ENCODE results near the gene DIP2C. TPM values are rescaled to one million over a fixed set of nuclear protein-coding genes. Genes with fewer than 3 reads are reported as not detected.
"Not testable (repeated sequence)": the region's sequence is repeated elsewhere in the genome, so short reads cannot be mapped to it uniquely, and the experiment has no call there.

The DIP2C gene
- total and polyA plus RNA-seq, 8 donors = 2.4 to 40.1 (median 21.0) TPM

GRCh38 chr10:351770-352334 lies 337.6 kb downstream of the DIP2C start:
- 89 to 93% (median 91%) methylated on average over 13 of the region's 13 CpGs for whole genome bisulfite sequencing, 5 donors
- Histone ChIP-seq H3K4me1 (no peaks in the 10 kb centered on the region), H3K36me3 (peaks cover 21 to 90% (median 85%) of the 10 kb centered on the region in 4 donors), H3K4me3 (no peak overlapping the region), H3K27ac (no peak overlapping the region), H3K27me3 (no peaks in the 10 kb centered on the region), H3K9me3 (no peaks in the 10 kb centered on the region)
- no peak for DNase-seq
- intact Hi-C loops (cut with DNase I; ENCODE audit: low total_unique reads) = no loop called here
- TF ChIP-seq EP300 (IDR thresholded peaks at IDR 0.05) (no peak), POLR2AphosphoS5 (IDR thresholded peaks at IDR 0.05) (no peak), CTCF (IDR thresholded peaks at IDR 0.05) (no peak), POLR2A (IDR thresholded peaks at IDR 0.05) (no peak)

GRCh38 chr10:350981-351501 lies 338.4 kb downstream of the DIP2C start:
- Histone ChIP-seq H3K4me1 (no peaks in the 10 kb centered on the region), H3K4me3 (no peak overlapping the region), H3K27ac (no peak overlapping the region), H3K27me3 (no peaks in the 10 kb centered on the region), H3K9me3 (no peaks in the 10 kb centered on the region), H3K36me3 (peaks cover 16 to 81% (median 77%) of the 10 kb centered on the region in 4 donors)
- 92 to 94% (median 93%) methylated on average over 34 to 35 of the region's 35 CpGs for WGBS, 5 donors
- DNase-seq = no peak
- intact Hi-C loops (cut with DNase I; ENCODE audit: low total_unique reads) = no loop called here
- no peak for TF ChIP-seq EP300 (IDR thresholded peaks at IDR 0.05)
- TF ChIP-seq CTCF (IDR thresholded peaks at IDR 0.05) = no peak
- no peak for TF ChIP-seq POLR2AphosphoS5 (IDR thresholded peaks at IDR 0.05)
- TF ChIP-seq POLR2A (IDR thresholded peaks at IDR 0.05) = no peak

- H3K27ac ChIP-seq = no peak overlapping the region
- H3K4me3 ChIP-seq = no peak overlapping the region
- peak in 1 of 2 donors; percentile 11 for DNase-seq
- intact Hi-C loops (cut with DNase I; ENCODE audit: low total_unique reads) = no loop called here
- no peaks in the 10 kb centered on the region for H3K27me3 ChIP-seq
- WGBS, 5 donors = 92 to 97% (median 96%) methylated on average over 21 to 24 of the region's 24 CpGs
- peaks cover 15 to 74% (median 68%) of the 10 kb centered on the region in 4 donors for H3K36me3 ChIP-seq
- H3K4me1 ChIP-seq = no peaks in the 10 kb centered on the region
- no peaks in the 10 kb centered on the region for H3K9me3 ChIP-seq
- TF ChIP-seq POLR2A (IDR thresholded peaks at IDR 0.05) = no peak
- no peak for TF ChIP-seq EP300 (IDR thresholded peaks at IDR 0.05)
- no peak for TF ChIP-seq POLR2AphosphoS5 (IDR thresholded peaks at IDR 0.05)
- no peak for TF ChIP-seq CTCF (IDR thresholded peaks at IDR 0.05)
Measured at GRCh38 chr10:349081-349480, 340.4 kb downstream of the DIP2C start.

- 93 to 97% (median 96%) methylated on average over 16 to 17 of the region's 17 CpGs for WGBS, 5 donors
- Histone ChIP-seq H3K27ac (no peak overlapping the region), H3K4me1 (no peaks in the 10 kb centered on the region), H3K27me3 (no peaks in the 10 kb centered on the region), H3K36me3 (peaks cover 15 to 74% (median 65%) of the 10 kb centered on the region in 4 donors), H3K4me3 (no peak overlapping the region), H3K9me3 (no peaks in the 10 kb centered on the region)
- intact Hi-C loops (cut with DNase I; ENCODE audit: low total_unique reads) = no loop called here
- TF ChIP-seq CTCF (IDR thresholded peaks at IDR 0.05) (no peak), POLR2AphosphoS5 (IDR thresholded peaks at IDR 0.05) (no peak), POLR2A (IDR thresholded peaks at IDR 0.05) (no peak), EP300 (IDR thresholded peaks at IDR 0.05) (no peak)
- DNase-seq = peak in 1 of 2 donors; percentile 22
Measured at GRCh38 chr10:348456-348855, 341.0 kb downstream of the DIP2C start.

GRCh38 chr10:347774-348173 lies 341.7 kb downstream of the DIP2C start:
- H3K4me1 ChIP-seq; H3K4me3 ChIP-seq; H3K9me3 ChIP-seq; intact Hi-C loops (cut with DNase I; ENCODE audit: low total_unique reads); H3K27ac ChIP-seq; H3K27me3 ChIP-seq: not testable (repeated sequence)
- 89 to 96% (median 92%) methylated on average over 31 to 34 of the region's 34 CpGs for WGBS, 5 donors
- DNase-seq = peak in 1 of 2 donors; percentile 3
- H3K36me3 ChIP-seq = peaks cover 15 to 74% (median 64%) of the 10 kb centered on the region in 4 donors

- intact Hi-C loops (cut with DNase I; ENCODE audit: low total_unique reads); H3K27ac ChIP-seq: not testable (repeated sequence)
- peak in 1 of 2 donors; percentile 8 for DNase-seq
Measured at GRCh38 chr10:347190-347589, 342.3 kb downstream of the DIP2C start.

More at GRCh38 chr10:347190-347589, 342.3 kb downstream of the DIP2C start:
- H3K4me3 ChIP-seq, H3K27me3 ChIP-seq, H3K9me3 ChIP-seq, H3K4me1 ChIP-seq: not testable (repeated sequence)
- 86 to 91% (median 88%) methylated on average over 30 to 33 of the region's 33 CpGs for WGBS, 5 donors
- H3K36me3 ChIP-seq = peaks cover 15 to 74% (median 64%) of the 10 kb centered on the region in 4 donors

Measured in stomach (tissue), 9 donors.